NCI-H748 (cell line): Measurements from ENCODE around the gene PELI2.
A peak's percentile ranks its signal among the peaks of the same experiment; 100 is the strongest.
"Not testable (repeated sequence)": the region's sequence is repeated elsewhere in the genome, so short reads cannot be mapped to it uniquely, and the experiment has no call there.

Experiments
- DNase-seq: peaks from one replicate; lab custom pipeline; 2025; ENCODE audit not compliant: unreplicated experiment; lab: John Stamatoyannopoulos, UW

Gene PELI2

DNA sequence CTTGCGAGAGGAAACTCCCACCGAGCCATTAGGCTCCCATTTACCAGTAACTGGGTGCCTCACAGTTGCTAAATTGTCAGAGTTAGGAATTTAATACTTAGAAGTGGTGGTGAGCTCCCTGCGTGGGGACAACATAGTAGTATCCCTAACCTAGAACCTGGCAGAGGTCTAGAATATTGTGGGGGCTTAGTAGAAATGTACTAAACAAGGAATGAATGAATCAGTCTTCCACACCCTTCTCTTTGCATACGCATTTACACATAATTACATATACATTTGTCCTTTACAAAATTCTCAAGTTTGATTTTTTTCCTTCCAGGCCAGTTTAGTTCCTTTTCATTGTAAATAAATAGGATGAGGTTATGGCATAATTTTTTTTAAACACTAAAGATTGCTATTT lies 24.1 kb downstream of the PELI2 start:
- no peak for DNase-seq

GRCh38 chr14:56143025-56143424 lies 24.8 kb downstream of the PELI2 start:
- DNase-seq: no peak

DNA sequence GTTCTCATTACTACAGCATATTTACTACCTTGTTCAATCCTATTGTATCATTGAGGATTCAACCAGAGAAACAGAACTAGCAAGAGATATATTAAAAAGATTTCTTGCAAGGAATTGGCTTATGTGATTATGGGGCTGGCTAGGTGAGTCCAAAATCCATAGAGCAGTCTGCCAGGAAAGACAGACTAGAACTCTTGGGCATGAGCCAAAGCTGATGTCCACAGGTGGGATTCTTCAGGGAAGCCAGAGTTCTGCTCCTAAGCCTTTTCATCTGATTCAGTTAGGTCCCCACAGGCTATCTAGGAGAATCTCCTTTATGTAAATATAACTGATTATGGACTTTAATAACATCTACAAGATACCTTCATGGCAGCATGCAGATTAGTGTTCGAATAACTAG lies 26.0 kb downstream of the PELI2 start:
- no peak for DNase-seq

DNA sequence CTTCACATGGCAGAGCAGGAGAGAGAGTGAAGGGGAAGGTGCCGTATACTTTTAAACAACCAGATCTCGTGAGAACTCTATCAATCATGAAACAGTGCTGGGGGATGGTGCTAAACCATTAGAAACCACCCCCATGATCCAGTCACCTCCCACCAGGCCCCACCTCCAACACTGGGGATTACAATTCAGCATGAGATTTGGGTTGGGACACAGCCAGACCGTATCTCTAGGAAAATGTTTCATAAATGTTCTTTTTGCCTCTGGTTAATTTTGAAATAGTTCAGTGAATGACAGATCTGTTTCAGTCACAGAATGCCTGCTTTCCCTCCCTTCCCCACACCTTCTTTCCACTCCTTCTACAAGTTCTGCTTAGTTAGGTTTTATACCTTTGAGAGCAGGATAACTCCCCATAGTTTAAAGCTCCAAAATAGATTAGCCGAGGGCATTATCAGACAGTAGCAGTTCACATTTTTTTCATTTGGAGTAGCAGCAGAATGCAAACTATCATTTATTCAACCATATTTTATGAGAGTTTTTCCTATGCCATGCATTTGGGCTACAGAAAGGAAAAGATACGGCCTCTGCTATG lies 27.1 kb downstream of the PELI2 start:
- DNase-seq: no peak

- no peak for DNase-seq
These were observed 27.8 kb downstream of the PELI2 start for GRCh38 chr14:56145965-56146364.

DNA sequence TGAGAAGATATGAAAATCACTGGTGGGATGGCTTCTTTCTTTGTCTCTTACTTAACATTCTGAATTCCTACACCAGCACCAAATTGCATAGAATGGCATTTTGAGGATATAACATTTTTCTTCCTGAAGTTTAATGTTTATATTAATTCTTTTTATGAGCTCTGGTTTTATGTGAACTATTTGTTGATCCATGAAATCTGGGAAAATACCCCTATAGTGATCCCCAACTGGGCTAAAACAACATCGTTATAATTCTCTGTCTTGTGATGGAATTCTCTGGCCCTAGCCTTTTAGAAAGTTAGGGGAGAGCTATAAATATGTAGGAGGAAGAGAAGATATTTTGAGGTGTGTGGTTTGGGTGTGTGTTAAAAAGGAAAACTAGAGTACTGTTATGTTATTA lies 29.2 kb downstream of the PELI2 start:
- DNase-seq: no peak

DNA sequence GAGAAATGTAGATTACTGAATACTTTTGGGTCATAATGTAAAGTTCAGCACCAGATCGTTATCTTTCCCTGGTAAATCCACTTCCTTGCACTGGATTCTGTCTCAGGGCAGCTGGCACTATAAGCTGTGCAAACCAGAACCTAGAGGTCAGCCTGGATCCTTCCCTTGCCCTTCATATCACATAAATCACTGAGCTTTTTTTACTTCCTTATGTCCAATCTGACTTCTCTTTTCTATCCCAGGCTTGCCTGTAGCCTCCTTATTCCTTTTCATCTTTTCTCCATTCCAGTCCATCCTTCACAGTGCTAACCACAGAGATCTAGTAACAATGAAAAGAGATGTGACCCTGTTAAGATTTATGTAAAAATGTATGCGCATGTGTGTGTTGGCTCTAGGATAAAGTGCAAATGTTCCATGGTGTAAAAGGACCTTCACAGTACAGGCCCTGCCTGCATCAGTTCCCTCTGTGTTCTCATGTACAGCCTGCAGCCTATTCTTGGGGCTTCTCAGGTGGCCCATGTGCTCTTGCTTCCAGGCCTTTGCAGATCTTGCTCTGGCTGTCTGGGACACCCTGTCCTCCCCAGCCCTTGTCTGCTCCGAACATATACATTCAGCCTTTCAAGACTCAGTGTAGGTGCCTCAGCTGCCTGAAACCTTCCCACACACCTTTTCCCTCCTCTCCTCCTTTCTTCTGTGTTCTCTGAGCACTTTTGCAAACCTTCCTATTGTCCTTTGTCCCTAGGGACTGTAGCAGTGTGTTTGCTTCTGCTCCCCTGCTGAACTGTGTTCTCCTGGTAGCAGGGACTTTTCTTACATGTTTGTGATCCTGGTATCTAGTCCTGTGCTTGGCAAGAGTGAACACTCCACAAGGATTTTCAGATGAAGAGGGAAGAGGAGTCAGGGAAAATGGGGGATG lies 30.0 kb downstream of the PELI2 start:
- no peak for DNase-seq

DNA sequence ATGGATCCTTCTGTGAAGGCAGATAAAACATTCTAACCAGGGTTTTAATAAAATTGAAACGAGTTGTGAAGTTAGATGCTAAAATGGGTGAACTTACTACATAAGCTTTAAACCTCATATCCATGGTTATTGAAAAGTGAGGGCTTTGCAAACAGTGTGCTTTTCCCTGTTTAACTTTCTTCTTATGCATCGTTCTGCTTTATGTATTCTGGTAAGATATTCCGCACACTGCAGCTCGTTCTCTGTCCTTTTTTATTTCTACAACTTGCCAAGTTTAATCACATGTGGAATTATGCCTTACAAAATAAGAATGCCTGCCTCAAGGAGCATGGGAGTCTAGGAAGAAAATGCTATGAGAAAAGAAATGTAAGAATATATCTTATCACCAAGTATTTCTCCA lies 30.9 kb downstream of the PELI2 start:
- no peak for DNase-seq

- DNase-seq: no peak
These were observed 31.8 kb downstream of the PELI2 start for GRCh38 chr14:56149995-56150394.

DNA sequence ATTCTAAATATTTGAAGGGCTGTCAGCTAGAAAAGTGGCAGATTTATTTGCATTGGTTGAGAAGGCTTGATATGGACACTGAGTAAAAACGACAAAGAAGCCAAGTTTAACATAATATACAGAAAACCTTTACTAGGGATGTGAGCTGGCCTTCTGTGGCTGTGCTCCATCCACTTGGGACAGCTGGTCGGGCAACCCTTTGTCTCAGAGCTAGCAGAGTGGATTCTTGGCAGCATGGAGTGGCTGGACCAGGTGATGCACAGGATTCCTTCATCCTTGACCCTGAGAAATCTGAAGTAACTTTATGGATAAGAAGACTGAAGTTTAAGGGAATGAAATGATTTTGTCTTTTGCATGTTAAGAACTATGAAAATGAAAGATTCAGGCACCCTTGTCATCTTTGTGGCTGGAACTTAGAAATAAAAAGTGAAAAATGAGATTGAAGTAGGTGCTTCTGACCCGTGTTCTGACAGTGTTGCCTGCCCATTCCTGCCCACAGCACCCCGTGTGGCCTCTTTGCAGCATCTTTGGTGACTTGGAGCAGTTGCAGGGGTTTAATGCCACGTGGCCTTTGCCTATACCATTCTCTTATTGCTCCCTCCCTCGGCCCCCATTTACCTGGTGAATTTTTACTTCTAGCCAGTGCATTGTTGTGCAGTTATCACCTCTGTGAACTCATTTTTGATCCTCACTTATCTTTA lies 32.6 kb downstream of the PELI2 start:
- no peak for DNase-seq

- DNase-seq: no peak
These were observed 34.0 kb downstream of the PELI2 start for GRCh38 chr14:56152221-56152620.

GRCh38 chr14:56153267-56153666 lies 35.1 kb downstream of the PELI2 start:
- DNase-seq: no peak

DNA sequence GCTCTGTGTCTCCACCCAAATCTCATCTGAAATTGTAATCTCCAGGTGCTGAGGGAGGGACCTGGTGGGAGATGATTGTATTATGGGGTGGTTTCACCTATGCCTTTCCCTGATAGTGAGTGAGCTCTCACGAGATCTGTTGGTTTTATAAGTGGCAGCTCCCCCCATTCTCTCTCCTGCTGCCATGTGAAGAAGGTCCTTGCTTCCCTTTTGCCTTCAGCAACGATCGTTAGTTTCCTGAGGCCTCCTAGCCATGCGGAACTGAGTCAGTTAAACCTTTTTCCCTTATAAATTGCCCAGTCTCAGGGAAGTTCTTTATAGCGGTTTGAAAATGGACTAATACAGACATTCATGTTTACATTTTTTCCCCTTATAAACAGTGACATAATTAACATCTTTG lies 36.1 kb downstream of the PELI2 start:
- DNase-seq: no peak

DNA sequence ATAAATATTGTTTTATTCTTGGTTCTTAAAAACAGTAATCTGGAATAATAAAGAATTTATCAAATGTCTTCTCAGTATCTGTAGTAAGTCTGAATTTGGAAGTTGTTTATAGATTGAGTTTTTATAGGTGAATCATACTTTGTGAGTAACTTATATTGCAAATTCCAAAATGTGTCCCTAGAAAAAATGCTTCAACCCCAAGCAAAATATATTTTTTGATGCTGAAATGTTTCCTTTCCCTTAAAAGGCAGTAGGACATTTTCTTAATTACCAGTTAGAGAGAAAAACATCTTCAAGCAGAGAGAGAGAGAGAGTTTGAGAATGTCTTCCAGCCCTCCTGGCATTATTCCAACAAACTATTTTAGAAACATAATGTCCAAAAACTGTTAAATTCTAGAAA lies 37.9 kb downstream of the PELI2 start:
- no peak for DNase-seq

DNA sequence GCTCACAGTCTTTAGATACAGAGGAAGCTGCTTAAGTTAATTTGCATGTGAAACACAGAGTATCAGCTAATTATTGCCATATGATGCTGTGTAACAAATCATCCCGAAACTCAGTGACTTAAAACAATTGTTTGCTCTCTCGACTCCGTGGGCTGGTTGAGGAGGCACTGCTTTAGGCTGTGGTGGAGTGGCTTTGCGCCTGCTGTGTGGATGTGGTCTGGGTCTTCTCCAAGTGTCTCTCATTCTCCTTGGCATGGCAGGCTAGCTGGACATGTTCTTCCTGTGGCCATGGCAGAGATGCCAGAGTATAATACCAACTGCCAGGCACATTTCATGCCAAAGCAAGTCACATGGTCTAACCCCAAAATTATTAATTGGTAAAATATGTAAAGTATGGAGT lies 40.9 kb downstream of the PELI2 start:
- no peak for DNase-seq

DNA sequence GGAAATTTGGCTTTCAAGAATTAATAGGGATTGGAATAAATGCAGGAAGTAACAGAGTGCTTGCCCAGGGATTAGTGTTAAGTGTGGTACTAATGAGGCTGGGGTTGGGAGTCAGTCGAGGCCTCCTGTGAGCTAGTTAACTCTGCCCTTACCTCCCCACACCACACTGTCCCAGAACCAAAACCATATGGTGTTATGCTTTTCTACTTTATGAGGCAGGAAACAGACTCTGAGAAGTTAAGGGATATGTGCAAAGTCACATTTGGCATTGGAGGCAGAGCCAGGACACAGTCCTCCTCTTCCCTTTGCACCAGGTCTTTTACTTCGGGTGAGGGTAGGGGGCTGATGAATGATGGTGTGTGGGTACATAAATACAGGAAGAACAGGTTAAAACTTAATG lies 41.9 kb downstream of the PELI2 start:
- no peak for DNase-seq

DNA sequence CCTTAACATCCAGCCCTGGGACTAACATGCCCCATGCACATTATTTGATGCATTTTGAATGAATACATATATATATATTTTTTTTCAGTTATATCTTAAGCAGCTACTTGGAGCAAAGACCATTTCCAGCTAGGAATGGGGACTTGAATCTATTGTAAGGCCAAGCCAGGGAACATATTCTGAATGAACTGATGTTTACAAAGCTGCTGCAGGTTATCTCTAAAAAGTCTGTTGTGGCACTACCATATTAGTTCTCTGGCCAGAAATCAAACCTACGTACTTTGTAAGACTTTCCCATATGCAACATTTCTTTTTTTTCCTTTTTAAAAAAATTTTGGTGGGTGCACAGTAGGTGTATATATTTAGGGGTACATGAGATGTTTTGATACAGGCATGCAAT lies 43.4 kb downstream of the PELI2 start:
- no peak for DNase-seq

DNA sequence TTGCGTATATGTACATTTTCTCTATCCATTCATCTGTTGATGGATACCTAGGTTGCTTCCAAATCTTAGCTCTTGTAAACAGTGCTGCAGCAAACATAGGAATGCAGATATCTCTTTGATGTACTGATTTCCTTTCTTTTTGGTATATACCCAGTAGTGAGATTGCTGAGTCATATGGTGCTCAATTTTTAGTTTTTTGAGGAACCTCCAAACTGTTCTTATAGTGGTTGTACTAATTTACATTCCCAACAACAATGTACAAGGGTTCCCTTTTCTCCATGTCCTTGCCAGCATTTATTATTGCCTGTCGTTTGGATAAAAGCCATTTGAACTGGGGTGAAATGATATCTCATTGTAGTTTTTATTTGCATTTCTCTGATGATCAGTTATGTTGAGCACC lies 44.3 kb downstream of the PELI2 start:
- DNase-seq: peak; percentile 13

DNA sequence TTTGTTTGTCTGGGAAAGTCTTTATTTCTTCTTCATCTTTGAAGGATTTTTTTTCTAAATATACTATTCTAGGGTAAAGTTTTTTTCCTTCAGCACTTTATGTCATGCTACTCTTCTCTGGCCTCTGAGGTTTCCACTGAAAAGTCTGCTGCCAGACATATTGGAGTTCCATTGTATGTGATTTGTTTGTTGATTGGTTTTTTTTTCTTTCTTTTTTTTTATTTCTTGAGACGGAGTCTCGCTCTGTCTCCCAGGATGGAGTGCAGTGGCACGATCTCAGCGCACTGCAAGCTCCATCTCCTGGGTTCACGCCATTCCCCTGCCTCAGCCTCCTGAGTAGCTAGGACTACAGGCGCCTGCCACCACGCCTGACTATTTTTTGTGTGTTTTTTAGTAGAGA lies 48.4 kb downstream of the PELI2 start:
- DNase-seq: not testable (repeated sequence)

DNA sequence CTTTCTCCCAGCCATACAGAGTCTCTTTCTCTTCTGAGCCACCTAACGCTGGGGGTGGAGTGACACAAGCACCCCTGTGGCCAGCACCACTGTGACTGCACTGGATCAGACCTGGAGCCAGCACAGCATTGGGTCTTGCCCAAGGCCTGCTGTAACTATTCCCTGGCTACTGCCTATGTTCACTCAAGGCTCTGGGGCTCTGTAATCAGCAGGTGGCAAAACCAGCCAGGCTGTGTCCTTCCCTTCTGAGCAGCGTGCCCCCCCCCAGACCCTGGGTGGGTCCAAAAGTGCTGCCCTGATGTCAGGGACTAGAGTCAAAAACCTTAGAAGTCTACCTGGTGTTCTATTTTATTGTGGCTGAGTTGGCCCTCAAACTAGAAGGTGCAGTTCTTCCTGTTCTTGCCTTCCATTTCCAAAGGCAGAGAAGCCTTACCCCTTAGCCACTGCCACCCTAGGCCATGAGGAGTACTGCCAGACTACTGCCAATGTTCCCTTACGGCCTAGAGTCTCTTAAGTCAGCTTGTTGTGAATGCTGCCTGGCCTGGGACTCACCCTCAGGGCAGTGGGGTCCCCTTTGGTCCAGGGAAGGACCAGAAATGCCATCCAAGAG lies 49.9 kb downstream of the PELI2 start:
- no peak for DNase-seq

- DNase-seq: no peak
These were observed 51.8 kb downstream of the PELI2 start for GRCh38 chr14:56170028-56170427.
